Measurements from ENCODE around the gene TWIST1. TPM values are rescaled to one million over a fixed set of nuclear protein-coding genes. Genes with fewer than 3 reads are reported as not detected.

TWIST1 gene
- polyA plus RNA-seq, 1 of the 3 experiments (the other 2 are of a cell fraction): 170 TPM

DNA sequence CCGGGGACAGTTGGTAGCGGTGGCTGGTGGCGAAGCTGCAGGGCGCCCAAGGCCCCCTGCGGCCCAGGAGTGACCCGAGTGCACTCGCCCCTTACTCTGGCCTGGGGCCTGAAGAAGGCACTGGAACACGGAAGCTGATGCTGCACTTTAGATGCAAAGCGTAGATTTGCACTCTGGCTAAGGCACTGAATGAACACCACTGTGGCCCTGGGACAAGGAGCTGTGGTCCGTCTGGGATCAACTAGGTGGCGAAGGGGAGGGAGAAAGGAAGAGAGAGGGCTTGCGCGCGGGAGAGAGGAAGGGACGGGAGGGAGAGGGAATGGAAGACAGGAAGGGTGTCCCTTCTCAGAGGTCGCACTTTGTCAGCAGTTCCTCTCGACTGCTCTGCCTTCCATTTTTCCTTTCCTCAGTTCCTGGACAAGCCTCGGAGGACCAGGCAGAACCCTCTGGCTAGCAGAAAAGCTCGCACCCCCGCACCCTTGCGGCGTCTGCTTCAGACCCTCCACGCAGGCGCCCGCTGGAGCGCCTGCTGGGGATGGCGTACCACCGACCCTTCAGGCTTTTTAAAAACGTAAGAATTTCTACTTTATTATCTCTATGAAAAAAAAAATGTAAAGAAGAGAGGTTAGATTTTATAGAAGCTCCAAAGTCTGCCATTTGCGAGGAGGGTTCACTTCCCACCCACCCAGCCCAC lies 26.6 kb upstream of the TWIST1 start:
- Histone ChIP-seq H3F3A (replicated peaks; ENCODE audit: insufficient read depth) (no peaks in the 10 kb centered on the region), H3K4me2 (no peak overlapping the region), H3K4me1 (ENCODE audit: control insufficient read depth in 1 of 2, insufficient read depth in 2 of 2, low read depth in 1 of 2, low read length in 1 of 2) (no peaks in the 10 kb centered on the region), H3K79me2 (ENCODE audit: insufficient read depth) (no peaks in the 10 kb centered on the region), H3K9ac (no peak overlapping the region), H3K27me3 (ENCODE audit: insufficient read depth) (no peaks in the 10 kb centered on the region), H4K20me1 (ENCODE audit: insufficient read depth) (no peaks in the 10 kb centered on the region), H2AFZ (ENCODE audit: low read depth) (no peak overlapping the region), H3K9me3 (no peaks in the 10 kb centered on the region), H3K36me3 (replicated peaks in 1 of 2; ENCODE audit: control insufficient read depth in 1 of 2, insufficient read depth in 2 of 2, low read length in 1 of 2) (no peaks in the 10 kb centered on the region), H3K9me2 (0 out of 2 replicates have a peak, but pooled peaks cover 3% of the 10 kb centered on the region), H3K4me3 (ENCODE audit: low read depth in 2 of 2, low read length in 1 of 2) (no peak overlapping the region), H3K27ac (ENCODE audit: low read depth in 2 of 2, low read length in 1 of 2) (no peak overlapping the region)
- WGBS (ENCODE audit: low lambda C conversion rate): 68% methylated on average over 30 of the region's 30 CpGs
- CTCF ChIA-PET: no interaction called here
- POLR2A ChIA-PET: no interaction called here
- DNase-seq: peak; percentile 23
- TF ChIP-seq NRF1 (IDR thresholded peaks at IDR 0.05; ENCODE audit: low read depth, low read length): no peak
- TF ChIP-seq MAX (IDR thresholded peaks at IDR 0.05; ENCODE audit: low read depth): no peak
- TF ChIP-seq RFX5 (IDR thresholded peaks at IDR 0.05; ENCODE audit: low read length): no peak
- TF ChIP-seq TCF12 (IDR thresholded peaks at IDR 0.05): no peak
- TF ChIP-seq RXRA (IDR thresholded peaks at IDR 0.05; ENCODE audit: borderline replicate concordance, low read depth): no peak
- TF ChIP-seq SIN3A (IDR thresholded peaks at IDR 0.05; ENCODE audit: borderline replicate concordance, low read depth, low read length): no peak
- TF ChIP-seq ELF1 (IDR thresholded peaks at IDR 0.05): no peak
- no peak for TF ChIP-seq TEAD4 (IDR thresholded peaks at IDR 0.05; ENCODE audit: borderline replicate concordance, insufficient read depth)
- TF ChIP-seq, protein P1, sequence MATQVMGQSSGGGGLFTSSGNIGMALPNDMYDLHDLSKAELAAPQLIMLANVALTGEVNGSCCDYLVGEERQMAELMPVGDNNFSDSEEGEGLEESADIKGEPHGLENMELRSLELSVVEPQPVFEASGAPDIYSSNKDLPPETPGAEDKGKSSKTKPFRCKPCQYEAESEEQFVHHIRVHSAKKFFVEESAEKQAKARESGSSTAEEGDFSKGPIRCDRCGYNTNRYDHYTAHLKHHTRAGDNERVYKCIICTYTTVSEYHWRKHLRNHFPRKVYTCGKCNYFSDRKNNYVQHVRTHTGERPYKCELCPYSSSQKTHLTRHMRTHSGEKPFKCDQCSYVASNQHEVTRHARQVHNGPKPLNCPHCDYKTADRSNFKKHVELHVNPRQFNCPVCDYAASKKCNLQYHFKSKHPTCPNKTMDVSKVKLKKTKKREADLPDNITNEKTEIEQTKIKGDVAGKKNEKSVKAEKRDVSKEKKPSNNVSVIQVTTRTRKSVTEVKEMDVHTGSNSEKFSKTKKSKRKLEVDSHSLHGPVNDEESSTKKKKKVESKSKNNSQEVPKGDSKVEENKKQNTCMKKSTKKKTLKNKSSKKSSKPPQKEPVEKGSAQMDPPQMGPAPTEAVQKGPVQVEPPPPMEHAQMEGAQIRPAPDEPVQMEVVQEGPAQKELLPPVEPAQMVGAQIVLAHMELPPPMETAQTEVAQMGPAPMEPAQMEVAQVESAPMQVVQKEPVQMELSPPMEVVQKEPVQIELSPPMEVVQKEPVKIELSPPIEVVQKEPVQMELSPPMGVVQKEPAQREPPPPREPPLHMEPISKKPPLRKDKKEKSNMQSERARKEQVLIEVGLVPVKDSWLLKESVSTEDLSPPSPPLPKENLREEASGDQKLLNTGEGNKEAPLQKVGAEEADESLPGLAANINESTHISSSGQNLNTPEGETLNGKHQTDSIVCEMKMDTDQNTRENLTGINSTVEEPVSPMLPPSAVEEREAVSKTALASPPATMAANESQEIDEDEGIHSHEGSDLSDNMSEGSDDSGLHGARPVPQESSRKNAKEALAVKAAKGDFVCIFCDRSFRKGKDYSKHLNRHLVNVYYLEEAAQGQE (IDR thresholded peaks at IDR 0.05; ENCODE audit: low read depth, low read length): no peak

DNA sequence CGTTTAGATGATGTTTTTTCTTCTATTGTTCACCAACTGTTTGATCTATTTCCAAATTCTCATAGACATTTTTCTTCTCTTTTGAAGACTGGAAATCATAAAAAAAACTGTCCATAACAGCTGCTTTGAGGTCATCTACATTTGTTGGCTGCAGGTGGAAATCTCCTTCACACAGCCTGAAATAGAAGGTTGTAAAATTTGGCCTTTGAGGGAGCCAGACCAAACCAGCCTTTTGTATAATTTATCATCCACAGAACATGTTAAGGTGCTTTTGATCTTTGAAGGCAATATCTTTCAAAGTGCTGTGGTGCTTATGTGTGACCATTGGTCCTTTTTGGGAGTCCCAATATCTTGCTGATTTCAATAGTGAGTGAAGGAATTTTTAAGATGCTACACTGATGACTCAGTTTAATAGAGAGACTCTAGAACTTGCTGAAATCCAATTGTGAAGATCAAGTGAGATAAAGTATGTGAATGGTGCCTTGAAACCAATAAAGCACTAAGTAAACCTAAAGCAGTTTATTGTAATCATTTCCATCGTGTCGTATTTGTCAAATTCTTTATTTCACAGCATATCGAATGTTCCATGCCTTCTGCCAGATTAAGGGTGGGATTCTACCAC lies 22.4 kb upstream of the TWIST1 start:
- no peaks in the 10 kb centered on the region for H3K9me2 ChIP-seq
- no peak overlapping the region for H3K4me3 ChIP-seq (ENCODE audit: low read depth in 2 of 2, low read length in 1 of 2)
- H3F3A ChIP-seq (replicated peaks; ENCODE audit: insufficient read depth): no peaks in the 10 kb centered on the region
- no peaks in the 10 kb centered on the region for H3K4me1 ChIP-seq (ENCODE audit: control insufficient read depth in 1 of 2, insufficient read depth in 2 of 2, low read depth in 1 of 2, low read length in 1 of 2)
- H2AFZ ChIP-seq (ENCODE audit: low read depth): no peak overlapping the region
- no peaks in the 10 kb centered on the region for H3K9me3 ChIP-seq
- 56% methylated on average over 4 of the region's 4 CpGs for WGBS (ENCODE audit: low lambda C conversion rate)
- no peak for DNase-seq
- H3K36me3 ChIP-seq (replicated peaks in 1 of 2; ENCODE audit: control insufficient read depth in 1 of 2, insufficient read depth in 2 of 2, low read length in 1 of 2): no peaks in the 10 kb centered on the region
- no peaks in the 10 kb centered on the region for H3K79me2 ChIP-seq (ENCODE audit: insufficient read depth)
- TF ChIP-seq YY1 (IDR thresholded peaks at IDR 0.05; ENCODE audit: low read depth) (no peak), FOXM1 (IDR thresholded peaks at IDR 0.05; ENCODE audit: low read depth) (no peak), NFIC (IDR thresholded peaks at IDR 0.05; ENCODE audit: borderline replicate concordance) (no peak), EZH2phosphoT487 (IDR thresholded peaks at IDR 0.05; ENCODE audit: borderline replicate concordance, low read depth) (no peak), TCF12 (IDR thresholded peaks at IDR 0.05) (no peak), RAD21 (IDR thresholded peaks at IDR 0.05; ENCODE audit: low read length) (no peak)
- TF ChIP-seq, protein P2, sequence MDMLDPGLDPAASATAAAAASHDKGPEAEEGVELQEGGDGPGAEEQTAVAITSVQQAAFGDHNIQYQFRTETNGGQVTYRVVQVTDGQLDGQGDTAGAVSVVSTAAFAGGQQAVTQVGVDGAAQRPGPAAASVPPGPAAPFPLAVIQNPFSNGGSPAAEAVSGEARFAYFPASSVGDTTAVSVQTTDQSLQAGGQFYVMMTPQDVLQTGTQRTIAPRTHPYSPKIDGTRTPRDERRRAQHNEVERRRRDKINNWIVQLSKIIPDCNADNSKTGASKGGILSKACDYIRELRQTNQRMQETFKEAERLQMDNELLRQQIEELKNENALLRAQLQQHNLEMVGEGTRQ (IDR thresholded peaks at IDR 0.05; ENCODE audit: borderline replicate concordance, low read depth, low read length): no peak
- H3K27ac ChIP-seq (ENCODE audit: low read depth in 2 of 2, low read length in 1 of 2): no peak overlapping the region
- POLR2A ChIA-PET: no interaction called here
- no peak overlapping the region for H3K4me2 ChIP-seq
- no peaks in the 10 kb centered on the region for H3K27me3 ChIP-seq (ENCODE audit: insufficient read depth)
- CTCF ChIA-PET: interaction anchor here (1.2 to 1.3 kb wide), 3 partner anchors 18 to 103 kb away, joined by 4 to 5 read pairs (median 4); no protein-coding TSS in a partner anchor
- no peak overlapping the region for H3K9ac ChIP-seq
- H4K20me1 ChIP-seq (ENCODE audit: insufficient read depth): no peaks in the 10 kb centered on the region

Measured in SK-N-SH (cell line).